ENCODE data around the gene PHACTR3.

Gene PHACTR3

DNA sequence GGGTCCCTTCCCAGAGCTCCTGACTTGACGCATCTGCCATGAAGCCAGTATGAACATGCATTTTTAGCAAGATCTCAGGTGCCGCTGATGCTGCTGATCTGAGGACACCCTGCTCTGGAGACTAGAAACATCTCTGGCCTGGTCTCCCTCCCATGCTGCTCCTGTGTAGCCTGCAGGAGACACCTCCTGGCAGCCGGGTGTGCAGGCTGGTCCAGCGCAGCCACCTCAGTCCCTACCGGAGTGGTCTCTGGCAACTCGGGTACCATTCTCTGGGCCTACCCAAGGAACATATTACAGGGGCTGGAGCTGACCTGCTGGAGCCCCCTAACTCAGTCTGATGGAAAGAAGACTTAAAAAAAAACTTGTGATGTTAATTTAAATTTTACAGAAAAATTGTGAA lies 20.1 kb downstream of the PHACTR3 start:
- no peak for DNase-seq

DNA sequence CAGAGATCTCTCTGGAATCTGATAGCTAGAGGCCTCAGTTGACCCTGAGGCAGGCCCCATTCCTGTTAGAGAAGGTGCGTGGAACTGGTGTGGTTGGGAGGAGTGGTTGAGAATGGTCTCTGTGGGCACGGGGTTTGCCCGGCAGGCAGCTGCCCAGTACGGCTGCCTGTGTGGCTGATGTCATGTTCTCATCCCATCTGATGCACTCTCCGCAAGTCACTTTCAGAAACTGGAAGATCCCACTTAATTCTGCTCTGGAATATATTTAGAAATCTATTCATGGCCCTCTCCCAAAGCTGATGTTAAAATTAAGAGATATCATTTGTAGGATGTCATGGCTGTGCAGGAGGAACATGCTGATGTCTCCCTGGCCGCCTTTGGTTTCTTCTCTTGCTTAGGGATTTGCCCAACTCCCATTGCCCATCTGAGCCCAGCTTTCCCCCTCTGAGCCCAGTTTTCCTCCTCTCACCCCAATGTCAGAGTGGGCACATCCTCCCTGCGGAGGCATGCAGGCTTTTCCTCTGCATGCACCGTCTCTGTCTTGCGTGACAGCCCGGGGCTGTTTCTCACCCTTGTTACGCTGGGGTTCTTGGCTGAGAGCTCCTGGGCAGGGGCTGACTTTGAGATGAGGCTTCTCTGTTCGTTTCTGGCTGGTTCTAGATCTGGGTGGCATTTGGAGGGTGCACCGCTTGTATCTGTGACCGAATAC lies 21.0 kb downstream of the PHACTR3 start:
- no peak for DNase-seq

DNA sequence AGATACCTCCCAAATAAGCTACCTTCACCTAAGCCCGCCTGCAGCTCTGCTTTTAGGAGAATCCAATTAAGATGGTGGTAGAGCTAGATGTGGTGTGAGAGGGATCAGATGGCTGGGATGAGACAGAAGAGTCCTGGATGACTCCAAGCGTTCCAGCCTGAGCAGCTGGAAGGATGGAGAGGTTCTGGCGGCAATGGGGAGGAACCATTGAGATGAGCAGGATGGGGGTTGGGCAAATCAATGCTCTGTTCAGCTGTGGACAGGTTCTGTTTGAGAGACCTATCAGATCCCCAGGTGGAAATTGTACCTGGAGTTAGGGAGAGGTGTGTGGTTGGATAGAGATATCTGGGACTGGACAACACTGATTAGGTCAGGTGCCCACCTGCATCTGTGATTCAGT lies 23.0 kb downstream of the PHACTR3 start:
- no peak for DNase-seq

DNA sequence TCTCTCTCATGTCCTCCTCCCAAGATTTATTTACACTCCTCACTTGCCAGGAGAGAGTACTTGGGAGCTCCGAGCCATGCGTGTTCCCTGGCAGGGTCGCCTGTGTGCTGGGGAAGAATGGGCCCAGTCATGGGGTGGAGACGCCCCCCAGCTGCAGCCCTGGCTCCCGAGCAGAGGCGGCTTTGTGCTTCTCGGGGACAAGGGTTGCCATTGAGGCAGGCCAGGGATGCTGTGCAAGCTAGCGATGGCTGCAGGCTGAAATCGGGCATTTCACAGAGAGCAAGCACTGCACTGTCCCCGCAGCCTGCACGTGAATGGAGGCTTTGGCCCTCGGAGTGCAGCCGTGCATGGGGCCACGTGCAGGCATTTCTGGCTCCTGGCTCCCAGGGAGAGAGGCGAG lies 23.8 kb downstream of the PHACTR3 start:
- DNase-seq, result no peak

DNA sequence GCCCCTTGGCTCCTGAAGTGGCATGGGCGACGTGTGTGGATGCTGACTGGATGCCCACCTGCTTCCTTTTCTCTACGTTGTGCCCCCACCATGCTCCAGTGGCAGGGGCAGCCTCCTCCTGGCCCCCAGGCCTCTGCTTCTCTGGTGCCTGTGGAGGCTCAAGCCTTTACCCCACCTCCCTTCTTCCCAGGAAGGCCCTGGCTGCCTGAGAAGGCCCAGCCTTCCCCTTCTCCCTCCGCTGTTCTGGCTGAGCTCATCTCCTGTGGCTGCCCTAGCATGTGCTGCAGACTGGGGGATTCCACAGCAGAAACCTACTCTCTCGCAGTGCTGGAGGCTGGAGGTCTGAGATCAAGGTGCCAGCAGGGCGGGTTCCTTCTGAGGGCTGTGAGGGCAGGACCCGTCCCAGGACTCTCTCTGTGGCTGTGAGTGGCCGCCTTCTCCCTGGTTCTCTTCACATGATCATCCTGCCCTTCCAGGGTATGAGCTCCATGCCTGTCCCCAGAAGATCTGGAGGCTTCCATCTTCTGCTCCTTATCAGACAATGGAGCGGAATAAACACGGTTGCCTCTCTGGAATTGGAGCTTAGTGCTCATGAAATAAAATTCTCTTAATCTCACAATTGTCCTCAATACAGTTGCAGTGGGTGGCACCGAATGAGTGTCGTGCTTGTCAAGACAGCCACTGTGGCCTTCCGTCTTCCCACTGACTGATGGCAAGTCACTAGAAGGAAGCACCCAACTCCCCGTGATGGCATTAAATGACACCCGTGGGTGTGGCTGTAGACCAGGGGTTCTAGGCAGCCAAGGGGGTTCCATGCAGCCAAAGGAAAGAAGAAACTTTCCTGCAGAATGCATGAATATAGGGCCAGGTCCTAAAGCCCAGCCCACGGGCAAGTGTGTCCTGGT lies 25.1 kb downstream of the PHACTR3 start:
- DNase-seq, result no peak

DNA sequence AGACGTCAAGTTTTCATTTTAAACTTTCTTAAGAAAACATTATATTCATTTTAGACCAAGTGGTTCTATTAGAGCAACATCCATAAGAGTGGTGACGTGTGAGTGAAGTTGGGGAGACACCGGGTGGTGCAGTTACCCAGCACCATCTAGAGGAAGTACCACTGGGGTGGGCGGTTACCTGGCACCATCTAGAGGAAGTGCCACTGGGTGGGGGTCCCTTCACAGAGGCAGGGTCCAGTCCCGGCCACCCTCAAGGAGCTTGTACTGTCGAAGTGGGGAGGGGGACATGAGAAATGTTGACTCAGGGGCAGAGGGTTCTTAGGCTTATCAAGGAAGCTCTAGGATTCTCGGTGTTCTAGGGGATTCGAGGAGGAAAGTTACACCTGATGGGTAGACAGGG lies 26.2 kb downstream of the PHACTR3 start:
- no peak for DNase-seq

DNA sequence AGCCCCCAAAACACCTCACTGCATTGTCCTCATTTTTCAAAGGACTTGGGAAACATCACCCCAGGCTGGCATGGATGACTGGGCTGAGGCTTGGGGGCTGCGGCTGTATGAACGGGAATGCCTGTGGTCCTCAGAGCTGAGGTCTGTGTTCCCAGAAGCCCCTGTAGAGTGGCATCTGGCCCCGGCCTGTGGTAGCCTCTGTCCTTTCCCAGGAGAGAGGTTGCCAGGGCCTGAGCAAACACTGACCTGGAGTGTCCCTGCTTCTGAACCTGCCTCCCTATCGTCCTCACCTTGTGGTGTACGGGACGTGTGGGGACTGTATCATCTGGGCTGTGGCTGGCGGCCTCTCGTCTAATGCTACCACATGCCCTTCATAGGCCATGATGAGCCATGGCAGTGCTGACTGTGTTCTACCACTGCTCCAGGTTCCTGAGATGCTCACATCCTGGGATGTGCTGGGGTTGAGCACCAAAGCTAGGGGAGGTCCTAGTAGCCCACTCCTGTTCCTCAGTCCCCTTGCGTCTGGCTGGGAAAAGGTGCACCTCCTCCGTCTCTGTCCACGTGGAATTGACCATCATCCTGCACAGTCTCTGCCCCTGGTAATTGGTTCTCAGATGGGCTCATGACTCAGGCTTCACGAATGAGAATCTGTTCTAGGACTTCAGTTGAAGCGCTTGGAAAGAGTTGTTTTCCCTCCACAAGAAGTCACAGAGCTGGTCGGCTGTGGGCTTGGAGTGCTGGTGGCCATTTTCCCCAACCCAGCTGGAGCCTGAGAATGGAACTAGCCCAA lies 27.6 kb downstream of the PHACTR3 start:
- DNase-seq, result no peak

DNA sequence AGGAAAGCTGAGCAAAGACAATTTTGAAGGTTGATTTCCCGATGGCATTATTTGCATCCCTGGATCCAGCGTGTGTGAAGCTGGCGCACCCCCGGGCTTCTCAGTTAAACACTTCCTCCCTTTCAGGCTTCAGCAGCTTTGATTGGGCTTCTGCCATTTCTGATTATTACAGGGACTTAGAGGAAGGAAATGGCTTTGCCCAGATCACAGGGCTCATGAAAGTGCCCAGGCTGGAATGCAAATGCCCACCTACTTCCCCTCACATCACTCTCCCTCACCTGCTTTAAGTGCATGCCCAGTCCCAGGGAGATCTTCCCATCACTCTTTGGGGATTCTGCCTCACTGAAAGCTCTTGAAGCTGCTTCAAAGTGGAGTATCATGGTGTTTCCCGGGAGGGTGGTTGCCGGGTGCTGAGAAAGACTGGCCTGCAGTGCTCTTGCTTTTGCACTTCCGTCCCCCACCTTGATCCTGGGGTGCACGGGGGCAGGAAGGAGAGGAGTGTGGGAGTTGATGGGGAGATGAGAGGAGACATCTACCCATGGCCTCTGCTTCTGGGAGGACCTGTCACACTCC lies 28.3 kb downstream of the PHACTR3 start:
- no peak for DNase-seq

DNA sequence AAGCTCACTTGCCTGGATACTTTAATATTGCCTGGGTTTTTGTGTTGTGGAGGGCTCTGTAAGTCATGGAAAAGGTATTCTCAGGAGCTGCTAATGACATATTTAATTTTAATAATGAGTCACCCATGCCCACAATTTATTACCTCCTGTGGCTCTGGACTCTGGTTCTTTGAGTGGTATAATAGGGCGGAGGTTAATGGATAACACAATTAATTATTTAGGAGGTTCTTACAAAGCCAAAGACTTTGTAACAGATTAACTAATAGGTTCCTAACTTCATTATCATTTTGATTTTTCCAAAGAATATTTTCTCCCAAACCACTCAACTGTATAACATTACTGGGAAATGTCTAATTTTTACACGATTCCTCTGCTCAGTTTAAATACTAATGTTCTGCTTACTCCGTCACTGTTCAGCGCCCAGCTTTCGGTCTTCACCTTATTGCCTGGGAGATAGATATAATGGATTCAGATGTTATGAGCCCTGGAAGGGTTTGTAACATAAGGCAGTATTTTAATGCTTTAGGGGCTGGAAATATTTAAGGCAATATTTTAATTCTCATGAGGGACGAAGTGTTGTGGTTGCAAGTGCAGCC lies 29.4 kb downstream of the PHACTR3 start:
- no peak for DNase-seq

DNA sequence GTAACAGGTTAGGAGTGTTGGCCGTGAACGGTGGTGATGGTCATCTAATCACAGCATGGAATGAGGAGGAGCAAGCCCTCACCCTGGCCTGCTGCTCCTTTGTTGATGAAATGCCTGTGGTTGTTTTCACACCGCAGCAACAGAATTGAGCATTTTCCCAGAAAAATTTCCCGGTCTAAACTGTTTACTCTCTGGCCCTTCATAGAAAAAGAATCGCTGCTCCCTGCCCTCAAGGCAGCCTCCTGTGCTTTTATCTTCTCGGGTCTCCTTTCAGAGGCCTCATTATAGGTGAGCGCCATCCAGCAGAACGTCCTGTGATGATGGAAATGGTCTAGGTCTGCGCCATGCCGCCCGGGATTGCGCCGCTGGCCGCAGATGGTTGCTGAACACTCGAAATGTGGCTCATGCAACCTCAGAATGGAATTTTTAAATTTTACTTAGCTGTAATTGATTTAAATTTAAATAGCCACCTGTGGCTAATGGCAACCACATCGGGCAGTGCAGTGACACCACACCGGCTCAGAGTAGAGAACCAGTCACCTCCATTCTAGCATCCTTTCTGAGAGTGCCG lies 30.2 kb downstream of the PHACTR3 start:
- no peak for DNase-seq

DNA sequence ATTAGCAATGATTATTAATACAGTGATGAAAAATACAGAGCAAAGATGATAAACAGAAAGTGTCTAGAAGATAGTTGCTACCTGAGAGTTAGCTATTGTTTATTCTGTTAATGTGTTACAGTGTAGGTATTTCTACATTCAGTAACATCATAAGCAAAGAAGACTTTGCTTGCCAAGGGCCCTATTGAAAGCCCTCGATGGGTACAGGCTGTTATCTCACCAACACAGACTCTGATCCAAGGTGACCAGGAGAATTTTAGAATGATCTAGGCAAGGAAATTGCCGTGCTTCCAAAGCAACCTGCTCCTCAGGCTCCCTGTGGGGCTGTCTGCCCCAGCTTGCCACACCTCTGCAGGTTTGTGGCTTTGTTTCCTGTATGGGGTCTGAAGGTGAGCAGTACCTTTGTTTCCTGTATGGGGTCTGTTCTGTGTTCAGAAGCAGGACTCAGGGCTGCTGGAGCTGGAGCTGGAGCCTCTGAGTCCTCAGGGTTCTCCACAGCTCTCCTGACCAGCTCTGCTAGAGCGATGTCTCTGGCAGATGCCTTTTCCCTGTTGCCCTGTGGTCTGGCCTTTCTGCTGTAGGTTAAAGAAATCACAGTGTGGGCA lies 32.5 kb downstream of the PHACTR3 start:
- no peak for DNase-seq

DNA sequence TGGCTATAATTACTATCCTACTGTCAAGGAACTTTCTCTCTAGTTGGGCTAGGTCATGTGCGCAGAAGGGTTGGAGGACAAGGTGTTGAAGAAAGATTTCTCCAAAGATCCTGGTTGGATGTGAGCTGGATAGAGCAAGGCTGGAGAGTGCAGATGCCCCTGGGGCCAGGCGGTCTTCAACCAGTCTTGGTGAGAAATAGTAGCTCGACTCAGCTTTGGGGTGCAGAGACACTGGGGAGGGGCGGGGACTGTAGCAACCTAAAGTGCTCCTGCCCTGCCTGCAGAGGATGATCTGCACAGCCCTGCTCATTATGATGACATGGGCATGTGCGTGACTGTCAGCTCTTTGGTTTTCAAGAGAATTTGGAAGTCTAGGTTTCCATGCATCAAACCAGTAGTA lies 35.9 kb downstream of the PHACTR3 start:
- no peak for DNase-seq

DNA sequence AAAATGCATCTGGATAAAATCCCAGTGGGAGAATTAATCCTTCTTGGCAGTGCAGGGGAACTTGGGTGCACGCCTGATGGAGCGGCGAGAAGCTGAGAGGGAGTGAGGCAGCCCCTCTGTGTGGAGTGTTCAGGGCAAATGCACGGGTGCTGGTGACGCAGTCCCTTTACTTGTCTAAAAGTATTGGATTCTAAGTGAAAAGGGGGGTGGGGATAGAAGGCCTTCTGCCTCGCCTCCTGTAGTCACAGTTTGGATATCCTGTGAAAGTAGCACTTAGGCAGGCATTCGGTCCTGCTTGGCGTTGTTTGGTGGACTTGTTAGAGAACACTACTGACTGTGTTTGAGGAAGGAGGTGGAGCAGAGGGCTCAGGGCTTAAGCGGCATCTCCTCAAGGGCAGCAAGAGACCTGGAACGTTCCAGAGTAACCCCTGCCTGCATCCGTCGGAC lies 39.3 kb downstream of the PHACTR3 start:
- no peak for DNase-seq

DNA sequence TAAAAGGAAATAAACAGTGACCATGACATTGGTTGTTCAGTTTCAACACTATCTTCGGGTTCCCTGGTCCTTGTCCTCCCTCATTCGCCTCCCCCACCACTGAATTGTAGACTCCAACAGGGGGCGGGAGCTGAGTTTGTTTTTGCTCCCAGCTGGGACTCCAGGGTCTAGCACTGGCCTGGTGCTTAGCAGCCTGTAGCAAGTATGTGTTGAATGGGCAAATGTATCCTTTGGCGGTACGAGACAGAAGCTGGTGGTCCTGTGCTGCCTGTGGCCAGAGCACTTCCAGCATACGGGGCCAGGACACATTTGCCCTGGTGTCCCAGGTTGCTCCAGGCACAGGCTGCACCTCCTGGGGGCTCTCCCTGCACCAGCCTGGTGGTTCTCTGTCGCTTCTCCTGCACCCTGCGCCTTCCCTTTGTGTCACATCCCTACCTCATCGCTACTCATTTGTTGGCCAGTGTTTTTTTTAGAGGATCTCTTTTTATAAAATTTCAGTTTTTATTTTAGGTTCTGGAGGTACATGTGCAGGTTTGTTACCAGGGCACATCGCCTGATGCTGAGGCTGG lies 40.1 kb downstream of the PHACTR3 start:
- DNase-seq, result no peak

DNA sequence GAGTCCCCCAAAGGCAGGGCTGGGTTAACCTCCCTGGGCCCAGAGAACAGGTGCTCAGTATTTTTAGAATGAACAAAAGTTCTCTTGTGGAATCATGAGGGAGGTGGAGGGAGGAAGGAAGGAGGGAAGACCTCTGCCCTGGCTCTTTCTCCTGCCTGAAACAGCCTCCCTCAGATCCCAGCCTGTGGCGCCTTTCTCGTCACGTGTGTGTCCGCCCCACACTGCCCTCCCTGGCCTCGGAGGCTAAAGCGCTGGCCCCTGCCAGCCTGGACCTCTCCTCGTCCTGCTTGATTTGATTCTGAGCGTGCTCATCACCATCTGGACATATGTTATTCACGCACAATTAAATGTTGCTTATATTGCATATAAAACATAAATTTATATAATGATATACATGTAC lies 40.9 kb downstream of the PHACTR3 start:
- DNase-seq, result no peak

DNA sequence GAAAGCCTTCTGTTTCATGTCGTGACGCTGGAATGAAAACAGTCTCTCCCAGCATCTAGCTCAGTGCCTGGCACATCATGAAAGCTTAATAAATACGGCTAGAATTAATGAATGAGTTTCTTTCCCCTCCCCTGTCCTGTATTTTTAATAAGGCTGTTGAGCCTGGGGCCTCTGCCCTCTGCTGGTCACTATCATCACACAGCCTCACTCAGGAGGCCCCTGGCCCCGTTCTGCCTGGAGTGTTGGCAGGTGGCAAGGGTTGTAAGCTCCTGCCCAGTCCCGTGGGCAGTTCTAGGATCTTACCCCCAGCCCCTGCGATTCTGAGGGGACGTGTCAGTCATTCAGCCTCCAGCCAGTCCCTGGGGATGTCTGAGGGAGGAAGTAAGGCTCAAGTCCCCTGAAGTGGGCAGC lies 41.4 kb downstream of the PHACTR3 start:
- DNase-seq, result no peak

DNA sequence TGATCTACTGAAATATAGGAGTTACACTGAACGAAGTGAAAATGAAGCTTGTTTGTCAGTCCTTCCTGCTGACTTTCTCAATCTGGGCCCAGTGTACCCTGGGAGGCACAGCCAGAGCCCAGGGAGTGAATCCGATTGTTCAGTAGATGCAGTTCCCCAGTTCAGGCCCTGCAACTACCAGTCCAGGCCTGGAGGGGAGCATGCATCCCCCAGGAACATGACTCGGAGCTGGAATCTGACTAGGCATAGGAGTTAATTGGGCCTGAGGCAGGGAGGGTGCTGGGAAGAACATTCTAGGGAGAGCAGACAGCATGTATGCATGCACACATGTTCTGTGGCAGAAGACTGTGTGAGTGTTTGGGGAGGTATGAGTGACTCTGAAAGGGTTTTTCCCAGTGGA lies 42.1 kb downstream of the PHACTR3 start:
- DNase-seq, result no peak

DNA sequence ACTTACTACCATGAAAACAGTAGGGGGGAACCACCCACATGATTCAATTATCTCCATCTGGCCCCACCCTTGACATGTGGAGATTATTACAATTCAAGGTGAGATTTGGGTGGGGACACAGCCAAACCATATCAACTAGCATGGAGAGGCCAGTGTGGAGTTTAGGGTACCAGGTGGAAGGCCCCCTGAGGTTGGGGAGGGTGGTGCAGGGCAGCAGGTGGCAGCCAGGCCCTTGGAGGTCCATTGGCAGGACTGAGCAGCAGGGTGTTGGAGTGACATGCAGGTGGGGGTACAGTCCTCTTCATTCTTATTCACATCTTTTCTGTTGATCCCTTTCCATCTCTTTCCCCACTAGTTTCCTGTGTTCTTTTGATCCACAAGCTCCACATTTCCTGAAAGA lies 42.9 kb downstream of the PHACTR3 start:
- no peak for DNase-seq

DNA sequence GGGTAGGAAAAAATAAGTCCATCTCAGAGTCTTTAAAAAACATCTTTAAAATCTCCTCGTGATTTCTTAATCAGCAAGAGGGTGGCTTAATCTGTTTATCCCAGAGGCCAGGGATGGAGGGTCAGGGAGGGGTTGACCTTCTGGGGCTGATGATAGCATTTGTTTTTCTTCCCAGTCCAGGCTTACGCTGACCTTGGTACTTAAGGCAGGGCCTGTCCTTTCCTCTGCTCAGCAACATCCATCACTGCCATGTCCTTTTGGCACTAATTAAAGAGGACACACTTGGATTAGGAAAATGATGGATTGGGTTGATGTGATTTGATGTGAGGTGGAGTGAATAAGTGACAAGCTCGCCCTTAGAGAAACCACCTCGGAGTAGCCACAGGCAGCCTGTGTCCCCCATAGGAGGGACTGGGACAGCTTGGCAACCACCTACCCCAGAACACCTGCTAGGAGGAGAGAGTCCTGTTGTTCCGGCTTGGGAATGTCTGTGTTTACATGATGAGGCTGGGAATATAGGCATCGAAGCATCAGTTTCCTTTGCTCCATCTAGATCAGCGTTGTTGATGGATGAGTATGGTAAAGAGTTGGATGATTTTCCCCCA lies 44.2 kb downstream of the PHACTR3 start:
- DNase-seq, result no peak

DNA sequence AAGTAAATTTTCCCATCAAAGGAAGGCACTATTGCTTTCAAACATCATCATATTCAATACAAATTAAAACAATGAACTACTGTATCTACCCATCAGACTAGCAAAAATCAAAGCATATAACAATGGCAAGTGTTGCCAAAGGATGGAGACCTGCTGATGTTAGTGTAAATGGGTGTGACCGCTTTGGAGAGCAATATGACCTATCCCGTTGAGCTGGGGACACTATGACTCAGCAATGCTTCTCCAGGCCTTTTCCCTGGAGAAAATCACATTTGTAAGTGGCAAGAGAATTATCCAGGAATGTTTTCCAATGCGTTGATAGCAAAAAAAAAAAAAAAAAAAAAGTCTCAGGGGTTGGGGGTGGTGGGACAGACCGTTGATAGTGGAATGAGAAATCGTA lies 46.1 kb downstream of the PHACTR3 start:
- no peak for DNase-seq

DNA sequence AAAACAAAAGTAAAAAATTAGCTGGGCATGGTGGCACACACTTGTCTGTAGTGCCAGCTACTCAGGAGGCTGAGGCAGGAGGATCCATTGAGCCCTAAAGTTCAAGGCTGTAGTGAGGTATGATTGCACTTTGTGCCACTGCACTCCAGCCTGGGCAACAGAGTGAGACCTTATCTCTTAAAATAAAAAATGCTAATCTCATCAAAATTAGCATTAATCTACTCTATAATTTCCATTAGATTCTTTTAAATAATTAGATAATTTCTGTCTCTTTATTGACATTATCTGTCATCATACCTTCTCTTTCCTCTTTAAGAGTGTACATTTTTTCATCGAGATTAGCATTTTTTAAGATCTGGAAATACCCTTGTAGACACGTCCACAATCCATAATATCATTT lies 48.0 kb downstream of the PHACTR3 start:
- DNase-seq, result no peak

Data from activated CD4-positive, alpha-beta T cell treated with anti-CD3 and anti-CD28 coated beads, Interleukin-10, Interleukin-2, amounts not matched to agents 100 ng/mL and 50 ng/mL, durations not matched to agents 16 hours and 8 hours (primary cell).